A673 (cell line): ENCODE results near the gene ARPP21. TPM values are rescaled to one million over a fixed set of nuclear protein-coding genes. Genes with fewer than 3 reads are reported as not detected.

Source experiments
- BruUV-seq: library from RNA; stranded (reverse); fragments of 400-500 nt; replicated peaks from 2 replicates; lab custom pipeline; 2021; lab: Mats Ljungman, UMichigan
- CTCF ChIA-PET: fragments of 300-600 bp; sonication (Branson Sonifier 250); formaldehyde crosslinking; loops from one replicate; lab custom pipeline; 2022; ENCODE audit warnings: antibody characterized with exemption; lab: Charles Lee
- POLR2A ChIA-PET: fragments of 300-600 bp; sonication (Branson Sonifier 250); formaldehyde crosslinking; loops from one replicate; lab custom pipeline; 2022; ENCODE audit warnings: antibody characterized with exemption; ENCODE audit not compliant: low non-redundant PET; lab: Charles Lee
- DNase-seq: peaks from one replicate; pipeline ENCODE4 v3.0.0-alpha.2; 2015; ENCODE audit warnings: low spot score
- H3K27ac ChIP-seq: fragments of 200-600 bp; sonication (generic); 2 replicates; pipeline ENCODE4 v1.5.1; 2016; ENCODE audit warnings: mixed run types, low read depth, mild to moderate bottlenecking, mixed read lengths, antibody characterized with exemption, low read length; ENCODE audit not compliant: poor library complexity, severe bottlenecking
- H3K27me3 ChIP-seq: fragments of 200-600 bp; sonication (generic); replicated peaks from 2 replicates; pipeline ENCODE4 v1.6.1; 2017; ENCODE audit warnings: mixed run types, low read depth, mild to moderate bottlenecking, mixed read lengths, antibody characterized with exemption, low read length; ENCODE audit not compliant: insufficient read depth, poor library complexity
- H3K36me3 ChIP-seq: fragments of 200-600 bp; sonication (generic); 2 replicates; pipeline ENCODE4 v1.6.1; 2016; ENCODE audit warnings: mixed run types, mild to moderate bottlenecking, mixed read lengths, antibody characterized with exemption, low read length; ENCODE audit not compliant: insufficient read depth, poor library complexity, severe bottlenecking
- H3K4me1 ChIP-seq: fragments of 200-600 bp; sonication (generic); 2 replicates; pipeline ENCODE4 v1.6.1; 2017; ENCODE audit warnings: mixed run types, mild to moderate bottlenecking, mixed read lengths, antibody characterized with exemption, low read length; ENCODE audit not compliant: insufficient read depth, poor library complexity, severe bottlenecking
- H3K4me3 ChIP-seq: fragments of 200-600 bp; sonication (generic); 2 replicates; pipeline ENCODE4 v1.5.1; 2016; ENCODE audit warnings: low read depth, mixed run types, mild to moderate bottlenecking, mixed read lengths, low read length; ENCODE audit not compliant: poor library complexity, severe bottlenecking
- H3K9me3 ChIP-seq: fragments of 200-600 bp; sonication (generic); 2 replicates; pipeline ENCODE4 v1.6.1; 2016; ENCODE audit warnings: mixed run types, low read depth, mild to moderate bottlenecking, mixed read lengths, antibody characterized with exemption, low read length; ENCODE audit not compliant: poor library complexity, severe bottlenecking
- CTCF ChIP-seq: fragments of 300-800, 200-600 bp; sonication (generic); conservative IDR thresholded peaks from 2 replicates; pipeline ENCODE4 v1.5.1; 2017; ENCODE audit warnings: low read depth, mild to moderate bottlenecking, antibody characterized with exemption, low read length, moderate library complexity, mixed read lengths
- EZH2 ChIP-seq: fragments of 200-600 bp; sonication (generic); IDR thresholded peaks from 2 replicates; pipeline ENCODE4 v1.6.1; 2017; ENCODE audit warnings: borderline replicate concordance, low read depth, mild to moderate bottlenecking, mixed read lengths, antibody characterized with exemption, low read length; ENCODE audit not compliant: poor library complexity, severe bottlenecking
- intact Hi-C: fragments of 100-400 bp; cut with micrococcal nuclease; formaldehyde crosslinking; loops from one replicate; pipeline ENCODE4 v1.10.0; 2022; ENCODE audit not compliant: unreplicated experiment
- total RNA-seq: library from RNA; stranded (reverse); gene quantifications from 2 replicates; pipeline ENCODE4 v1.2.3, GENCODE V29; 2021

ARPP21 gene
- total RNA-seq, 1 experiment from 2014 or later, result not detected

DNA sequence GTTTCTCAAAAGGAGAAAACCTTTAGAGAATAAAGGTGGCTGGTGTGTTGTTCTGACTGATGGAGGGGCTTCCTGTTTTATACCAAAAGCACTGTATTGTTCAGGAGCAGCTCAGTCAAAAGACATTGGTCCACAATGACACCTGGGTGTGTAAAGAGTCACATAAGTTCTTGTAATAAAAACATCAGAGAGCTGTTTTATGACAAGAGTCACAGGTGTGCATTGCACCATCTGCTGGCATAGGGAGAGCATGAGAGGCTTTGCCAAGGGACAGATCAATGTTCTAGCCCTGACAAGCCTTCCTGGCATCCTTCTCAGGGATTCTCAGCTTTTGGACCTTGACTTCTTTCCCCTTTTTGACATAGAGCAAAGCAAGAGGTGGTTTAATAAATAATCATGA is 20.4 kb downstream of the ARPP21 start:
- H3K36me3 ChIP-seq, result no peaks in the 10 kb centered on the region
- DNase-seq, result peak; percentile 11
- intact Hi-C loops, result loop anchor here (10.0 kb wide), 1 partner anchor 775 kb away; no protein-coding TSS in a partner anchor
- no peaks in the 10 kb centered on the region for H3K27me3 ChIP-seq
- POLR2A ChIA-PET, result no interaction called here
- TF ChIP-seq CTCF (peak; percentile 29; the same call in 1 of the 2 replicates), EZH2 (no peak)
- no peak overlapping the region for H3K4me3 ChIP-seq
- H3K27ac ChIP-seq, result no peak overlapping the region
- CTCF ChIA-PET, result no interaction called here
- H3K9me3 ChIP-seq, result no peaks in the 10 kb centered on the region
- no TSS peak for BruUV-seq
- H3K4me1 ChIP-seq, result peaks cover 16% of the 10 kb centered on the region

- ChIA-PET CTCF (no interaction called here), POLR2A (no interaction called here)
- Histone ChIP-seq H3K4me1 (peaks cover 30% of the 10 kb centered on the region), H3K27ac (no peak overlapping the region), H3K27me3 (no peaks in the 10 kb centered on the region), H3K36me3 (no peaks in the 10 kb centered on the region), H3K9me3 (no peaks in the 10 kb centered on the region), H3K4me3 (no peak overlapping the region)
- no TSS peak for BruUV-seq
- TF ChIP-seq EZH2 (no peak), CTCF (no peak)
- intact Hi-C loops, result loop anchor here (10.0 kb wide), 1 partner anchor 779 kb away; no protein-coding TSS in a partner anchor
- no peak for DNase-seq
These were observed 24.1 kb downstream of the ARPP21 start for GRCh38 chr3:35663471-35663870.

DNA sequence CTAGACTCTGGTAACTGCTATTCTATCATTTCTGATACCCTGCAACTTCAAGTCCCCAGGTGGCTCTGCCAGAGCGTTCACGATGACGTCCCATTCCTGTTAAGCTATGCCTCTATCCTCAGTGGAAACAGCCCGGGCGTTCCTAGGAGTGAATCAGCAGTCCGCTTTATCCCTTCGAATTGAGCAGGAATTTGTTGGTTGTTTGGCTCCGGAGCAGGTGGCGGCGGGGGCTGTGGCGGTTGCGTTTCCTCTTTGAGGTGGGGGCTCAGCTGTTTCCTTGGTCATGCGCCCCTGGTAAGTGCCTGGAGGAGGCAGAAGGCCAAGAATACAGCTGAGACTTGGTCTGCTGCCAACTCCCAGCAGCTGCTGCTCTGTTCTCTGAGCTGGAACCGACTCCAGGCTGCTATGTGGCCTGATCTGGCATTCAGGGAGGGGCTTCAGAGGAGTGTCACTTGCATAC is 25.2 kb downstream of the ARPP21 start:
- POLR2A ChIA-PET, result no interaction called here
- no peak overlapping the region for H3K27ac ChIP-seq

More for the DNA sequence above, 25.2 kb downstream of the ARPP21 start:
- intact Hi-C loops, result loop anchor here (10.0 kb wide), 1 partner anchor 780 kb away; no protein-coding TSS in a partner anchor
- Histone ChIP-seq H3K36me3 (no peaks in the 10 kb centered on the region), H3K4me1 (peaks cover 30% of the 10 kb centered on the region), H3K9me3 (no peaks in the 10 kb centered on the region), H3K27me3 (no peaks in the 10 kb centered on the region), H3K4me3 (peak overlapping the region; percentile 34)
- CTCF ChIA-PET, result no interaction called here
- TF ChIP-seq EZH2 (no peak), CTCF (no peak)
- DNase-seq, result peak; percentile 86
- BruUV-seq, result no TSS peak
